Loucy (cell line): ENCODE data around the gene TJP2.

Experiments
- H2AFZ ChIP-seq: fragments of 200-600 bp; sonication (generic); 2 replicates; pipeline ENCODE4 v1.6.0; 2016; ENCODE audit warnings: antibody characterized with exemption, mild to moderate bottlenecking, low read length, moderate library complexity
- H3F3A ChIP-seq: fragments of 200-600 bp; 2 replicates; pipeline ENCODE4 v1.6.0; 2016; ENCODE audit warnings: antibody characterized with exemption, low read depth, mild to moderate bottlenecking
- H3K27me3 ChIP-seq: fragments of 200-600 bp; sonication (generic); 2 replicates; pipeline ENCODE4 v1.6.1; 2014; ENCODE audit warnings: low read length, mild to moderate bottlenecking; ENCODE audit not compliant: insufficient read depth, poor library complexity, severe bottlenecking
- H3K36me3 ChIP-seq: fragments of 200-600 bp; sonication (generic); 2 replicates; pipeline ENCODE4 v1.6.1; 2016; ENCODE audit warnings: low read length; ENCODE audit not compliant: insufficient read depth
- H3K4me1 ChIP-seq: fragments of 200-600 bp; sonication (generic); 2 replicates; pipeline ENCODE4 v1.5.1; 2014; ENCODE audit warnings: low read length, mild to moderate bottlenecking; ENCODE audit not compliant: insufficient read depth, poor library complexity, severe bottlenecking
- H3K4me2 ChIP-seq: fragments of 200-600 bp; sonication (generic); 2 replicates; pipeline ENCODE4 v1.6.0; 2014; ENCODE audit warnings: antibody characterized with exemption, low read length, low read depth, mild to moderate bottlenecking; ENCODE audit not compliant: poor library complexity, severe bottlenecking
- H3K4me3 ChIP-seq: fragments of 200-600 bp; sonication (generic); 2 replicates; pipeline ENCODE4 v1.5.1; 2014; ENCODE audit warnings: low read length, mild to moderate bottlenecking, mixed read lengths; ENCODE audit not compliant: poor library complexity, severe bottlenecking
- H3K79me2 ChIP-seq: fragments of 200-600 bp; sonication (generic); 2 replicates; pipeline ENCODE4 v1.6.1; 2014; ENCODE audit warnings: low read length; ENCODE audit not compliant: insufficient read depth
- H3K9ac ChIP-seq: fragments of 200-600 bp; sonication (generic); 2 replicates; pipeline ENCODE4 v1.6.0; 2014; ENCODE audit warnings: mild to moderate bottlenecking, low read depth, low read length, moderate library complexity; ENCODE audit not compliant: poor library complexity, severe bottlenecking
- H3K9me2 ChIP-seq: fragments of 200-600 bp; sonication (generic); replicated peaks from 2 replicates; pipeline ENCODE4 v1.6.1; 2016; ENCODE audit warnings: low read depth, low read length, mixed read lengths
- H3K9me3 ChIP-seq: fragments of 200-600 bp; sonication (generic); 2 replicates; pipeline ENCODE4 v1.6.1; 2014; ENCODE audit warnings: mild to moderate bottlenecking, antibody characterized with exemption, low read length, low read depth; ENCODE audit not compliant: insufficient read depth
- H4K20me1 ChIP-seq: fragments of 200-600 bp; sonication (generic); 2 replicates; pipeline ENCODE4 v1.6.0; 2014; ENCODE audit warnings: antibody characterized with exemption, low read length, mild to moderate bottlenecking; ENCODE audit not compliant: insufficient read depth, poor library complexity, severe bottlenecking
- EZH2phosphoT487 ChIP-seq: fragments of 200-600 bp; IDR thresholded peaks from 2 replicates; pipeline ENCODE4 v1.6.1; 2018; ENCODE audit warnings: antibody characterized with exemption, mild to moderate bottlenecking, moderate library complexity, borderline replicate concordance
- TF ChIP-seq, protein P1 (sequence below): fragments of 200-600 bp; sonication (generic); conservative IDR thresholded peaks from 2 replicates; pipeline ENCODE4 v1.5.1; 2014; ENCODE audit warnings: mild to moderate bottlenecking, antibody characterized with exemption, low read length

TJP2 gene

DNA sequence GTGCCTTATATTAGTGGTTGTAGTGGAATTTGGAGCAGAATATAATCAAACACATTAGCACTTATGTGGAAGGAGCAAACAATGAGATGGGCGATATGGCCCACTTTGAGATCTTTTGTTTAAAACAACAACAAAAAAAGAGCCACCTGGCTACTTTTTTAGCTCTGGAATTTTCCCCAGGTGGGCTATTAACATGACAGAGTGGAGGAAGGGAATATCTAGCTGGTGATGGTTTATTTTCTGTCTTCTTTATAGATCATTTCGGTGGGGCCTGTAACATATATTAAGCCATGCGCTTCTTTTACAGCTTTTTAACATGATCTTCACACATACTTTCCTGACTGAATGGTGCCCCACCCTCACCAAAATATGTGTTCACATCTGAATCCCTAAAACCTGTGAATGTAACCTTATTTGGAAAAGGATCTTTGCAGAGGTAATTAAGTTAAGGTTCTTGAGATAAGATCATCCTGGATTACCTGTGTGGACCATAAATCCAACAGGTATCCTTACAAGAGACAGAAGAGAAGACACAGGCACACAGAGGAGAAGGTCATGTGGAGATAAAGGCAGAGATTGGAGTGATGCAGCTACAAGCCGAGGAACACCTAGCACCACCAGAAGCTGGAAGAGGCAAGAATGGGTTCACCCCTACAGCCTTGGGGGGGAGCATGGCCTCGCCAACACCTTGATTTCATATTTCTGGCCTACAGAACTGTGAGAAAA lies 134.3 kb downstream of the TJP2 start:
- Histone ChIP-seq H2AFZ (no peak overlapping the region), H3K4me1 (no peaks in the 10 kb centered on the region), H3F3A (no peaks in the 10 kb centered on the region), H3K27me3 (no peaks in the 10 kb centered on the region), H4K20me1 (no peaks in the 10 kb centered on the region), H3K79me2 (no peaks in the 10 kb centered on the region), H3K9me3 (peaks cover 16% of the 10 kb centered on the region; the same call in 1 of the 2 replicates), H3K36me3 (no peaks in the 10 kb centered on the region), H3K9ac (no peak overlapping the region), H3K4me3 (no peak overlapping the region), H3K4me2 (no peak overlapping the region), H3K9me2 (no peaks in the 10 kb centered on the region)
- TF ChIP-seq, protein P1, sequence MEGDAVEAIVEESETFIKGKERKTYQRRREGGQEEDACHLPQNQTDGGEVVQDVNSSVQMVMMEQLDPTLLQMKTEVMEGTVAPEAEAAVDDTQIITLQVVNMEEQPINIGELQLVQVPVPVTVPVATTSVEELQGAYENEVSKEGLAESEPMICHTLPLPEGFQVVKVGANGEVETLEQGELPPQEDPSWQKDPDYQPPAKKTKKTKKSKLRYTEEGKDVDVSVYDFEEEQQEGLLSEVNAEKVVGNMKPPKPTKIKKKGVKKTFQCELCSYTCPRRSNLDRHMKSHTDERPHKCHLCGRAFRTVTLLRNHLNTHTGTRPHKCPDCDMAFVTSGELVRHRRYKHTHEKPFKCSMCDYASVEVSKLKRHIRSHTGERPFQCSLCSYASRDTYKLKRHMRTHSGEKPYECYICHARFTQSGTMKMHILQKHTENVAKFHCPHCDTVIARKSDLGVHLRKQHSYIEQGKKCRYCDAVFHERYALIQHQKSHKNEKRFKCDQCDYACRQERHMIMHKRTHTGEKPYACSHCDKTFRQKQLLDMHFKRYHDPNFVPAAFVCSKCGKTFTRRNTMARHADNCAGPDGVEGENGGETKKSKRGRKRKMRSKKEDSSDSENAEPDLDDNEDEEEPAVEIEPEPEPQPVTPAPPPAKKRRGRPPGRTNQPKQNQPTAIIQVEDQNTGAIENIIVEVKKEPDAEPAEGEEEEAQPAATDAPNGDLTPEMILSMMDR = no peak
- no peak for TF ChIP-seq EZH2phosphoT487

DNA sequence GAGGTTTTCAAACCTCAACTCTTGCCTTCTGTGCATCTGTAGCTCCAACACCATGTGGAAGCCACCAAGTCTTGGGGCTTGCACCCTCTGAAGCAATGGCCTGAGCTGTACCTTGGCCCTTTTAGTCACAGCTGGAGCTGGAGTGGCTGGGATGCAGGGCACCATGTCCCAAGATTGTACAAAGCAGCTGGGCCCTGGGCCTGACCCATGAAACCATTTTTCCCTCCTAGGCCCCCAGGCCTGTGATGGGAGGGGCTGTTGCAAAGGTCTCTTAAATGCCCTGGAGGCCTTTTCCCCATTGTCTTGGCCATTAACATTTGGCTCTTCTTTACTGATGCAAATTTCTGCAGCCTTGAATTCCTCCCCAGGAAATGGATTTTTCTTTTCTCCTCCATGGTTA lies 139.1 kb downstream of the TJP2 start:
- Histone ChIP-seq H3K27me3 (no peaks in the 10 kb centered on the region), H3K79me2 (no peaks in the 10 kb centered on the region), H3K4me2 (no peak overlapping the region), H3K4me3 (no peak overlapping the region), H2AFZ (no peak overlapping the region), H3K9ac (no peak overlapping the region), H3F3A (no peaks in the 10 kb centered on the region), H3K4me1 (no peaks in the 10 kb centered on the region), H3K9me2 (no peaks in the 10 kb centered on the region), H3K36me3 (no peaks in the 10 kb centered on the region), H3K9me3 (peaks cover 24% of the 10 kb centered on the region; the same call in 1 of the 2 replicates), H4K20me1 (no peaks in the 10 kb centered on the region)
- TF ChIP-seq EZH2phosphoT487 = no peak
- TF ChIP-seq, protein P1 = no peak

DNA sequence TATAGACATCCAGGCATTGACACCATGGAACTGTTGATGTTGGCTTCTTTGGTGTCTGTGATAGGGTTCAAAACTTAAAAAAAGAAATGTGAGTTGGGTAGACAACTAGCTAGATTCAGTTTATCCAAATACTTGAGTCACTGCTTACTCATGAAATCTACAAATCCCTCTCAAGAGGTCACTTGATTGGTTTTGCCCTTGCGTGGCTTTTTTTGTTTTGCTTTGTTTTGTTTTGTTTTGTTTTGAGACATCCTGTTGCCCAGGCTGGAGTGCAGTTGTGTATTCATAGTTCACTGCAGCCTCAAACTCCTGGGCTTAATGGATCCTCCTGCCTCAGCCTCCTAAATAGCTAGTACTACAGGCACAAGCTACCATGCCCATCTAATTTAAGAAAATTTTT lies 140.5 kb downstream of the TJP2 start:
- Histone ChIP-seq H3K4me1 (no peaks in the 10 kb centered on the region), H3K4me3 (no peak overlapping the region), H3K9me3 (peaks cover 24% of the 10 kb centered on the region; the same call in 1 of the 2 replicates), H3K79me2 (no peaks in the 10 kb centered on the region), H4K20me1 (no peaks in the 10 kb centered on the region), H2AFZ (no peak overlapping the region), H3K4me2 (no peak overlapping the region), H3F3A (no peaks in the 10 kb centered on the region), H3K9me2 (no peaks in the 10 kb centered on the region), H3K9ac (no peak overlapping the region), H3K36me3 (no peaks in the 10 kb centered on the region), H3K27me3 (no peaks in the 10 kb centered on the region)
- TF ChIP-seq, protein P1 = no peak
- no peak for TF ChIP-seq EZH2phosphoT487
